H1 (cell line): ENCODE data around the gene CRYBG3. TPM values are rescaled to one million over a fixed set of nuclear protein-coding genes. Genes with fewer than 3 reads are reported as not detected.

Experiments
- CTCF ChIA-PET: fragments of 300-600 bp; sonication (Branson Sonifier 250); formaldehyde crosslinking; loops from one replicate; lab custom pipeline; 2021; ENCODE audit not compliant: partially characterized antibody; lab: Charles Lee
- POLR2A ChIA-PET: fragments of 300-600 bp; sonication (Branson Sonifier 250); formaldehyde crosslinking; loops from one replicate; lab custom pipeline; 2021; ENCODE audit warnings: inconsistent platforms; ENCODE audit not compliant: partially characterized antibody; lab: Charles Lee
- DNase-seq, 2 experiments: peaks; one replicate each; pipeline versions ENCODE4 v3.0.0 to v3.0.0-alpha.2; 2010 to 2022; ENCODE audit warnings: low spot score in 2 of 2, low read depth in 1 of 2, mixed read lengths in 1 of 2
- FAIRE-seq: peaks from 2 replicates; lab custom pipeline; 2011; peaks lifted over from hg19 to GRCh38; lab: Jason Lieb, UNC
- H2AFZ ChIP-seq: 2 replicates; pipeline ENCODE4 v1.8.1; 2012; ENCODE audit warnings: low read length, inconsistent platforms
- H2AK5ac ChIP-seq: 2 replicates; pipeline ENCODE4 v1.6.1; 2013; ENCODE audit warnings: low read depth, low read length
- H2BK120ac ChIP-seq: replicated peaks from 2 replicates; pipeline ENCODE3; 2013; ENCODE audit warnings: low read depth, low read length, inconsistent platforms
- H2BK12ac ChIP-seq: 2 replicates; pipeline ENCODE4 v1.6.1; 2013; ENCODE audit warnings: low read depth, low read length
- H2BK15ac ChIP-seq: 2 replicates; pipeline ENCODE4 v1.6.1; 2013; ENCODE audit warnings: low read length
- H2BK20ac ChIP-seq: 2 replicates; pipeline ENCODE4 v1.6.1; 2013; ENCODE audit warnings: low read length
- H2BK5ac ChIP-seq: 2 replicates; pipeline ENCODE4 v1.6.1; 2013; ENCODE audit warnings: low read depth, low read length
- H3K14ac ChIP-seq: 2 replicates; pipeline ENCODE4 v1.6.1; 2013; ENCODE audit warnings: inconsistent platforms; ENCODE audit not compliant: insufficient read length
- H3K18ac ChIP-seq: 2 replicates; pipeline ENCODE4 v1.6.1; 2013; ENCODE audit warnings: low read length; ENCODE audit errors: extremely low read depth
- H3K23ac ChIP-seq: 2 replicates; pipeline ENCODE4 v1.6.1; 2013; ENCODE audit warnings: inconsistent platforms; ENCODE audit not compliant: insufficient read length
- H3K23me2 ChIP-seq: 2 replicates; pipeline ENCODE4 v1.6.1; 2013; ENCODE audit warnings: low read depth, low read length
- H3K27ac ChIP-seq: 2 replicates; pipeline ENCODE4 v1.6.1; 2011; ENCODE audit warnings: low read depth, low read length, inconsistent platforms
- H3K27me3 ChIP-seq, 4 experiments: replicated peaks in 1 of 4; 1 replicate in 1 of 4; 2 replicates in 3 of 4; pipeline versions ENCODE4 v1.6.1 to v1.8.1; 2011 to 2013; ENCODE audit warnings: low read length in 3 of 4, mild to moderate bottlenecking in 3 of 4, inconsistent platforms in 2 of 4, mixed read lengths in 2 of 4, moderate library complexity in 1 of 4; ENCODE audit not compliant: control insufficient read depth in 3 of 4, insufficient read depth in 3 of 4; ENCODE audit errors: extremely low read depth in 1 of 4
- H3K36me3 ChIP-seq, 4 experiments: 2 replicates each; pipeline versions ENCODE4 v1.6.1 to v1.8.1; 2011 to 2013; ENCODE audit warnings: mild to moderate bottlenecking in 4 of 4, low read length in 3 of 4, moderate library complexity in 2 of 4, control low read depth in 1 of 4, inconsistent platforms in 1 of 4; ENCODE audit not compliant: insufficient read depth in 4 of 4, control insufficient read depth in 2 of 4
- H3K4ac ChIP-seq: replicated peaks from 2 replicates; pipeline ENCODE3; 2013; ENCODE audit warnings: low read length, low read depth, mixed read lengths, inconsistent platforms; ENCODE audit not compliant: insufficient read length
- H3K4me1 ChIP-seq, 4 experiments: replicated peaks in 1 of 4; 1 replicate in 1 of 4; 2 replicates in 3 of 4; pipeline versions ENCODE4 v1.6.1 to v1.8.1; 2011 to 2013; ENCODE audit warnings: low read length in 3 of 4, inconsistent platforms in 2 of 4, mixed read lengths in 1 of 4; ENCODE audit not compliant: insufficient read depth in 4 of 4, control insufficient read depth in 3 of 4
- H3K4me2 ChIP-seq, 2 experiments: 2 replicates each; pipeline versions ENCODE4 v1.6.1 to v1.8.1; 2011 to 2013; ENCODE audit warnings: low read depth in 2 of 2, low read length in 2 of 2, control low read depth in 1 of 2, inconsistent platforms in 1 of 2, mild to moderate bottlenecking in 1 of 2; ENCODE audit not compliant: insufficient read depth in 1 of 2
- H3K4me3 ChIP-seq, 4 experiments: fragments of 200-600, 300-600 bp in 1 of 4; sonication (generic), shearing (Covaris generic), sonication (Bioruptor Twin) in 1 of 4; 2 replicates each; pipeline versions ENCODE4 v1.5.1 to v1.8.1; 2011 to 2016; ENCODE audit warnings: low read length in 4 of 4, low read depth in 3 of 4, control low read depth in 2 of 4, inconsistent platforms in 2 of 4, mild to moderate bottlenecking in 2 of 4, mixed read lengths in 1 of 4, moderate library complexity in 1 of 4; ENCODE audit not compliant: insufficient read depth in 2 of 4; ENCODE audit errors: extremely low read depth in 1 of 4
- H3K56ac ChIP-seq: replicated peaks from 2 replicates; pipeline ENCODE3; 2013; ENCODE audit warnings: low read depth, mild to moderate bottlenecking, mixed read lengths, low read length, inconsistent platforms; ENCODE audit not compliant: insufficient read length
- H3K79me1 ChIP-seq: 2 replicates; pipeline ENCODE4 v1.6.1; 2013; ENCODE audit warnings: low read depth, low read length, control low read depth
- H3K79me2 ChIP-seq, 2 experiments: 2 replicates each; pipeline versions ENCODE4 v1.6.1 to v1.8.1; 2012 to 2013; ENCODE audit warnings: low read length in 2 of 2, mild to moderate bottlenecking in 2 of 2, inconsistent platforms in 1 of 2; ENCODE audit not compliant: insufficient read depth in 2 of 2, control insufficient read depth in 1 of 2
- H3K9ac ChIP-seq, 4 experiments: replicated peaks in 1 of 4; 1 replicate in 1 of 4; 2 replicates in 3 of 4; pipeline versions ENCODE4 v1.6.1 to v1.8.1; 2011 to 2013; ENCODE audit warnings: low read depth in 3 of 4, low read length in 3 of 4, control low read depth in 2 of 4, mild to moderate bottlenecking in 2 of 4, moderate library complexity in 2 of 4, inconsistent platforms in 1 of 4; ENCODE audit errors: extremely low read depth in 1 of 4
- H3K9me3 ChIP-seq, 2 experiments: 2 replicates each; pipeline versions ENCODE4 v1.6.1 to v1.8.1; 2012 to 2013; ENCODE audit warnings: mild to moderate bottlenecking in 2 of 2, moderate library complexity in 2 of 2, control low read depth in 1 of 2, inconsistent platforms in 1 of 2, low read depth in 1 of 2, low read length in 1 of 2, mixed read lengths in 1 of 2; ENCODE audit not compliant: insufficient read depth in 2 of 2
- H4K20me1 ChIP-seq, 2 experiments: replicated peaks in 1 of 2; 2 replicates each; pipeline versions ENCODE3 to v1.8.1; 2011 to 2013; ENCODE audit warnings: inconsistent platforms in 2 of 2, low read length in 2 of 2, mild to moderate bottlenecking in 1 of 2; ENCODE audit not compliant: insufficient read depth in 2 of 2, control insufficient read depth in 1 of 2
- H4K5ac ChIP-seq: 2 replicates; pipeline ENCODE4 v1.6.1; 2013; ENCODE audit warnings: low read length, low read depth, mixed read lengths, inconsistent platforms; ENCODE audit not compliant: insufficient read length
- H4K8ac ChIP-seq: 2 replicates; pipeline ENCODE4 v1.8.0; 2013; ENCODE audit warnings: mild to moderate bottlenecking, moderate library complexity, low read length, inconsistent platforms; ENCODE audit not compliant: insufficient read depth; ENCODE audit errors: extremely low read depth
- H4K91ac ChIP-seq: replicated peaks from 2 replicates; pipeline ENCODE3; 2013; ENCODE audit warnings: low read length, mixed read lengths, inconsistent platforms; ENCODE audit not compliant: insufficient read length
- BACH1 ChIP-seq: IDR thresholded peaks from 2 replicates; pipeline ENCODE4 v1.6.1; 2012; ENCODE audit warnings: low read length, improper control_type of control experiment
- GABPA ChIP-seq: IDR thresholded peaks from 2 replicates; pipeline ENCODE4 v1.6.1; 2011; ENCODE audit warnings: mild to moderate bottlenecking, low read length, moderate library complexity, borderline replicate concordance; ENCODE audit not compliant: insufficient read depth
- SP4 ChIP-seq: IDR thresholded peaks from 2 replicates; pipeline ENCODE4 v1.6.1; 2012; ENCODE audit warnings: low read length, inconsistent platforms
- WGBS, 2 experiments: shearing (Covaris generic) in 1 of 2; methylation state at CpG; one replicate each; pipeline versions ENCODE4 v1.1.6 to v1.1.7; 2013 to 2015; ENCODE audit warnings: low lambda C conversion rate in 2 of 2, mixed read lengths in 2 of 2, inconsistent platforms in 1 of 2, low coverage in 1 of 2, missing lambda C conversion rate in 1 of 2; ENCODE audit not compliant: insufficient replicate concordance in 2 of 2, insufficient coverage in 1 of 2, insufficient read length in 1 of 2; ENCODE audit errors: extremely low coverage in 1 of 2, missing lambda C conversion rate in 1 of 2; 5-methylcytosine and 5-hydroxymethylcytosine counted together
- polyA plus RNA-seq, 7 experiments: library from polyadenylated mRNA; depleted of rRNA in 3 of 7; stranded (reverse) in 5 of 7; unstranded in 2 of 7; fragments of >200 nt in 5 of 7; fragments of 200-250 nt in 2 of 7; gene quantifications; 1 replicate in 5 of 7; 2 replicates in 1 of 7; 4 replicates in 1 of 7; pipeline versions ENCODE4 v1.2.1 to v1.2.3, GENCODE V29; 2011 to 2013; ENCODE audit warnings: missing spikeins in 2 of 7, mixed read lengths in 2 of 7
- total RNA-seq: library from RNA; stranded (reverse); fragmentation: NEBNext Ultra II Directional; extraction: Animal tissue kit (Norgen Biotek cat#: 25700); gene quantifications from 2 replicates; pipeline ENCODE4 v1.2.1, GENCODE V29; 2021

The CRYBG3 gene
- total and polyA plus RNA-seq, 2 of the 8 experiments (the other 6 are each of a cell fraction or from before 2014, with no cell fraction given) = 2.1 to 8.0 TPM

DNA sequence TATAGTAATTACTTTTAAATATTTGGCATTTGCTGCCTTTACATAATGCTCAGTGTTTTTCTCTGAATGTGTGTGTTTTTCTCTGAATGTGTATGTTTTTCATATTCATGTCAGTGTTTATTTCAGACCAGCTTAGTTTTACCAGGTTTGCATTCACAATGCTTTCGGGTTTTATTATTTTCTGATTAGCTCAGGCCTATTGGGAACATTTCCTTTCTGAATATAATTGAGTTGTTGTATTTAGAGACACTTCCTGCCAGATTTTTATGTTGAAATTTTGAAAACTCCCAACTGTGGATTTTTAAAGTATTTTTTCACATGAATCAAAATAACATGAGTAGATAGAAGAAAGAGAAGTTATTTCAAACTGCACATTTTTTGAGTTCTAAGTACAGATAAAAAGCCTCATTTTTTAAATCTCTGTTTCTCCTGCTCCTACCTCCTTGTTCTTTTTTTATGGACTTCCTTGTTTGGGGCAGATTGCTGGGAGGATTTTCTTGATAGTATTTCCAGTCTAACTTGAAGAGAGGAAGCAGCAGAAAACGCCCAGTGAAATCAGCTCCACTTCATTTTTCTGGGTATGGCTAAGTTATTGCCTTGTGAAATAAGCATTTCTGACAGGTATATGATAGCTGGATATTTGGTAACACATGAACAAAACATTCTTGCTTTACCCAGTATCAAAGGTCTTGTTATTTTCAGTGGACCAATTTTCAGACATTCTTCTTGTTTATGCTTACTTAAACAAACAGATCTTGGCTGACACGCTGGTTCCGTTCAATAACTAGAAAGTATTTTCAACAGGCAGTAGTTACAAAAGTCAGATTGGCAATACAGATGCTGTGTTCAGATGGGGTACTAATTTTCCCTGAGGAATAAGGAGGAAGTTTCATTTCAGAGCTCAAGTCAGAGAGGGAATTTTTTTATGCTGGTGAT is 79.8 kb downstream of the CRYBG3 start:
- POLR2A ChIA-PET = no interaction called here
- no peak overlapping the region for H2AK5ac ChIP-seq
- no peak overlapping the region for H4K8ac ChIP-seq
- no peak overlapping the region for H2BK120ac ChIP-seq
- CTCF ChIA-PET = no interaction called here
- H3K18ac ChIP-seq = no peak overlapping the region
- H3K9ac ChIP-seq = no peak overlapping the region
- no peak overlapping the region for H3K4me2 ChIP-seq
- no peak overlapping the region for H3K4me3 ChIP-seq
- no peak overlapping the region for H4K91ac ChIP-seq
- no peaks in the 10 kb centered on the region for H3K79me2 ChIP-seq
- H3K14ac ChIP-seq = no peak overlapping the region
- no peaks in the 10 kb centered on the region; a peak in 1 of 8 replicates for H3K36me3 ChIP-seq
- H2AFZ ChIP-seq = no peak overlapping the region
- WGBS, 2 experiments = 87% methylated on average over 4 of the region's 4 CpGs; no CpG with 5 or more reads in 1 of the 2 experiments
- no peaks in the 10 kb centered on the region for H3K9me3 ChIP-seq
- H3K4ac ChIP-seq = no peak overlapping the region
- H3K27me3 ChIP-seq = no peaks in the 10 kb centered on the region
- no peaks in the 10 kb centered on the region for H3K4me1 ChIP-seq
- no peak overlapping the region for H2BK15ac ChIP-seq
- no peak overlapping the region for H3K27ac ChIP-seq
- no peaks in the 10 kb centered on the region for H3K23me2 ChIP-seq
- no peak overlapping the region for H2BK12ac ChIP-seq
- H3K79me1 ChIP-seq = no peaks in the 10 kb centered on the region
- H4K20me1 ChIP-seq = no peaks in the 10 kb centered on the region
- no peak for TF ChIP-seq BACH1
- TF ChIP-seq SP4 = no peak
- TF ChIP-seq GABPA = no peak
- FAIRE-seq (no peak), DNase-seq (no peak)
- H3K23ac ChIP-seq = no peak overlapping the region
- H3K56ac ChIP-seq = no peak overlapping the region
- H4K5ac ChIP-seq = no peak overlapping the region
- no peak overlapping the region for H2BK20ac ChIP-seq
- no peak overlapping the region for H2BK5ac ChIP-seq
